ENCODE measurements around the gene HEPACAM.

HEPACAM gene

GRCh38 chr11:124922831-124923230 lies 13.0 kb downstream of the HEPACAM start:
- Histone ChIP-seq H3K4me3 (ENCODE audit: low read length in 2 of 2) (no peak overlapping the region), H3K4me1 (ENCODE audit: control insufficient read depth, insufficient read depth, low read length) (peaks cover 4% of the 10 kb centered on the region), H3K27ac (ENCODE audit: low read length) (no peak overlapping the region), H3K9ac (ENCODE audit: low read length in 2 of 2) (no peak overlapping the region), H3K36me3 (ENCODE audit: control insufficient read depth in 2 of 2, insufficient read depth in 2 of 2, low read length in 2 of 2) (no peaks in the 10 kb centered on the region), H3K9me3 (ENCODE audit: control insufficient read depth in 2 of 2, low read length in 2 of 2) (no peaks in the 10 kb centered on the region), H3K27me3 (ENCODE audit: control insufficient read depth in 1 of 2, insufficient read depth in 2 of 2, low read length in 2 of 2) (peaks cover 8 to 13% of the 10 kb centered on the region in 2 donors)

GRCh38 chr11:124920870-124921609 lies 14.8 kb downstream of the HEPACAM start:
- H3K27ac ChIP-seq (ENCODE audit: low read length), result no peak overlapping the region
- H3K4me1 ChIP-seq (ENCODE audit: control insufficient read depth, insufficient read depth, low read length), result peaks cover 4% of the 10 kb centered on the region
- H3K9me3 ChIP-seq (ENCODE audit: control insufficient read depth in 2 of 2, low read length in 2 of 2), result no peaks in the 10 kb centered on the region
- peaks cover 8 to 17% of the 10 kb centered on the region in 2 donors for H3K27me3 ChIP-seq (ENCODE audit: control insufficient read depth in 1 of 2, insufficient read depth in 2 of 2, low read length in 2 of 2)
- no peak overlapping the region for H3K9ac ChIP-seq (ENCODE audit: low read length in 2 of 2)
- peak overlapping the region; percentile 2 to 66 for H3K4me3 ChIP-seq (ENCODE audit: low read length in 2 of 2)
- no peaks in the 10 kb centered on the region for H3K36me3 ChIP-seq (ENCODE audit: control insufficient read depth in 2 of 2, insufficient read depth in 2 of 2, low read length in 2 of 2)

- no peaks in the 10 kb centered on the region for H3K36me3 ChIP-seq (ENCODE audit: control insufficient read depth in 2 of 2, insufficient read depth in 2 of 2, low read length in 2 of 2)
- peaks cover 4% of the 10 kb centered on the region for H3K4me1 ChIP-seq (ENCODE audit: control insufficient read depth, insufficient read depth, low read length)
- peaks cover 8 to 17% of the 10 kb centered on the region in 2 donors for H3K27me3 ChIP-seq (ENCODE audit: control insufficient read depth in 1 of 2, insufficient read depth in 2 of 2, low read length in 2 of 2)
- H3K27ac ChIP-seq (ENCODE audit: low read length), result no peak overlapping the region
- H3K4me3 ChIP-seq (ENCODE audit: low read length in 2 of 2), result no peak overlapping the region
- no peak overlapping the region for H3K9ac ChIP-seq (ENCODE audit: low read length in 2 of 2)
- H3K9me3 ChIP-seq (ENCODE audit: control insufficient read depth in 2 of 2, low read length in 2 of 2), result no peaks in the 10 kb centered on the region
These were observed 15.5 kb downstream of the HEPACAM start for GRCh38 chr11:124920356-124920755.

GRCh38 chr11:124919898-124920297 lies 15.9 kb downstream of the HEPACAM start:
- Histone ChIP-seq H3K9ac (ENCODE audit: low read length in 2 of 2) (no peak overlapping the region), H3K27ac (ENCODE audit: low read length) (no peak overlapping the region), H3K36me3 (ENCODE audit: control insufficient read depth in 2 of 2, insufficient read depth in 2 of 2, low read length in 2 of 2) (no peaks in the 10 kb centered on the region)

GRCh38 chr11:124918950-124919349 lies 16.9 kb downstream of the HEPACAM start, which contains the start of gene HEPN1:
HEPN1 (plus strand) TSS chr11:124919250.
- no peaks in the 10 kb centered on the region for H3K9me3 ChIP-seq (ENCODE audit: control insufficient read depth in 2 of 2, low read length in 2 of 2)

More at GRCh38 chr11:124919898-124920297, 15.9 kb downstream of the HEPACAM start:
- H3K9me3 ChIP-seq (ENCODE audit: control insufficient read depth in 2 of 2, low read length in 2 of 2), result no peaks in the 10 kb centered on the region
- H3K27me3 ChIP-seq (ENCODE audit: control insufficient read depth in 1 of 2, insufficient read depth in 2 of 2, low read length in 2 of 2), result peaks cover 8 to 17% of the 10 kb centered on the region in 2 donors
- peaks cover 4% of the 10 kb centered on the region for H3K4me1 ChIP-seq (ENCODE audit: control insufficient read depth, insufficient read depth, low read length)
- H3K4me3 ChIP-seq (ENCODE audit: low read length in 2 of 2), result no peak overlapping the region

GRCh38 chr11:124917115-124917637 lies 18.7 kb downstream of the HEPACAM start:
- H3K9me3 ChIP-seq (ENCODE audit: control insufficient read depth in 2 of 2, low read length in 2 of 2), result no peaks in the 10 kb centered on the region
- H3K27ac ChIP-seq (ENCODE audit: low read length), result no peak overlapping the region
- H3K27me3 ChIP-seq (ENCODE audit: control insufficient read depth in 1 of 2, insufficient read depth in 2 of 2, low read length in 2 of 2), result peaks cover 8 to 12% of the 10 kb centered on the region in 2 donors
- peaks cover 4% of the 10 kb centered on the region for H3K4me1 ChIP-seq (ENCODE audit: control insufficient read depth, insufficient read depth, low read length)
- H3K9ac ChIP-seq (ENCODE audit: low read length in 2 of 2), result no peak overlapping the region
- H3K4me3 ChIP-seq (ENCODE audit: low read length in 2 of 2), result no peak overlapping the region
- no peaks in the 10 kb centered on the region for H3K36me3 ChIP-seq (ENCODE audit: control insufficient read depth in 2 of 2, insufficient read depth in 2 of 2, low read length in 2 of 2)

More at GRCh38 chr11:124918950-124919349, 16.9 kb downstream of the HEPACAM start, which contains the start of gene HEPN1:
- Histone ChIP-seq H3K9ac (ENCODE audit: low read length in 2 of 2) (no peak within 1 kb of the TSS), H3K27ac (ENCODE audit: low read length) (no peak within 1 kb of the TSS), H3K36me3 (ENCODE audit: control insufficient read depth in 2 of 2, insufficient read depth in 2 of 2, low read length in 2 of 2) (no peaks in the 10 kb centered on the region), H3K4me1 (ENCODE audit: control insufficient read depth, insufficient read depth, low read length) (peaks cover 4% of the 10 kb centered on the region), H3K4me3 (ENCODE audit: low read length in 2 of 2) (no peak within 1 kb of the TSS), H3K27me3 (ENCODE audit: control insufficient read depth in 1 of 2, insufficient read depth in 2 of 2, low read length in 2 of 2) (peaks cover 8 to 17% of the 10 kb centered on the region in 2 donors)

- H3K4me1 ChIP-seq (ENCODE audit: control insufficient read depth, insufficient read depth, low read length), result peaks cover 4% of the 10 kb centered on the region
- H3K27me3 ChIP-seq (ENCODE audit: control insufficient read depth in 1 of 2, insufficient read depth in 2 of 2, low read length in 2 of 2), result peaks cover 2 to 9% of the 10 kb centered on the region in 2 donors
- no peak overlapping the region for H3K9ac ChIP-seq (ENCODE audit: low read length in 2 of 2)
- H3K4me3 ChIP-seq (ENCODE audit: low read length in 2 of 2), result no peak overlapping the region
- H3K9me3 ChIP-seq (ENCODE audit: control insufficient read depth in 2 of 2, low read length in 2 of 2), result no peaks in the 10 kb centered on the region
- no peaks in the 10 kb centered on the region for H3K36me3 ChIP-seq (ENCODE audit: control insufficient read depth in 2 of 2, insufficient read depth in 2 of 2, low read length in 2 of 2)
- H3K27ac ChIP-seq (ENCODE audit: low read length), result no peak overlapping the region
These were observed 19.5 kb downstream of the HEPACAM start for GRCh38 chr11:124916370-124916710.

GRCh38 chr11:124915541-124916369 lies 20.1 kb downstream of the HEPACAM start:
- Histone ChIP-seq H3K4me3 (ENCODE audit: low read length in 2 of 2) (no peak overlapping the region), H3K9me3 (ENCODE audit: control insufficient read depth in 2 of 2, low read length in 2 of 2) (no peaks in the 10 kb centered on the region), H3K27me3 (ENCODE audit: control insufficient read depth in 1 of 2, insufficient read depth in 2 of 2, low read length in 2 of 2) (peaks cover 0 to 8% of the 10 kb centered on the region in 2 donors), H3K36me3 (ENCODE audit: control insufficient read depth in 2 of 2, insufficient read depth in 2 of 2, low read length in 2 of 2) (no peaks in the 10 kb centered on the region), H3K27ac (ENCODE audit: low read length) (no peak overlapping the region), H3K4me1 (ENCODE audit: control insufficient read depth, insufficient read depth, low read length) (no peaks in the 10 kb centered on the region), H3K9ac (ENCODE audit: low read length in 2 of 2) (no peak overlapping the region)

GRCh38 chr11:124902616-124903015 lies 33.2 kb downstream of the HEPACAM start:
- Histone ChIP-seq H3K9me3 (ENCODE audit: control insufficient read depth in 2 of 2, low read length in 2 of 2) (no peaks in the 10 kb centered on the region), H3K9ac (ENCODE audit: low read length in 2 of 2) (no peak overlapping the region), H3K4me3 (ENCODE audit: low read length in 2 of 2) (no peak overlapping the region), H3K4me1 (ENCODE audit: control insufficient read depth, insufficient read depth, low read length) (peaks cover 10% of the 10 kb centered on the region), H3K27me3 (ENCODE audit: control insufficient read depth in 1 of 2, insufficient read depth in 2 of 2, low read length in 2 of 2) (no peaks in the 10 kb centered on the region), H3K27ac (ENCODE audit: low read length) (no peak overlapping the region), H3K36me3 (ENCODE audit: control insufficient read depth in 2 of 2, insufficient read depth in 2 of 2, low read length in 2 of 2) (no peaks in the 10 kb centered on the region)

- no peak overlapping the region for H3K9ac ChIP-seq (ENCODE audit: low read length in 2 of 2)
- no peak overlapping the region for H3K4me3 ChIP-seq (ENCODE audit: low read length in 2 of 2)
- H3K4me1 ChIP-seq (ENCODE audit: control insufficient read depth, insufficient read depth, low read length), result peaks cover 15% of the 10 kb centered on the region
- no peaks in the 10 kb centered on the region for H3K9me3 ChIP-seq (ENCODE audit: control insufficient read depth in 2 of 2, low read length in 2 of 2)
- H3K36me3 ChIP-seq (ENCODE audit: control insufficient read depth in 2 of 2, insufficient read depth in 2 of 2, low read length in 2 of 2), result no peaks in the 10 kb centered on the region
- H3K27ac ChIP-seq (ENCODE audit: low read length), result no peak overlapping the region
- H3K27me3 ChIP-seq (ENCODE audit: control insufficient read depth in 1 of 2, insufficient read depth in 2 of 2, low read length in 2 of 2), result no peaks in the 10 kb centered on the region
These were observed 35.4 kb downstream of the HEPACAM start for GRCh38 chr11:124900464-124900863.
